NCI-H2196 (cell line): Measurements from ENCODE around the gene BBS12.

Experiments
- DNase-seq: peaks from one replicate; lab custom pipeline; 2025; ENCODE audit not compliant: unreplicated experiment; lab: John Stamatoyannopoulos, UW

BBS12 gene

GRCh38 chr4:122712782-122713181 is 19.7 kb upstream of the BBS12 start:
- DNase-seq = no peak

- no peak for DNase-seq
Observed at GRCh38 chr4:122715221-122715620, 17.3 kb upstream of the BBS12 start.

GRCh38 chr4:122716825-122717448 is 15.6 kb upstream of the BBS12 start:
- DNase-seq = peak; percentile 2

- no peak for DNase-seq
Observed at GRCh38 chr4:122718281-122718680, 14.2 kb upstream of the BBS12 start.

- no peak for DNase-seq
Observed at GRCh38 chr4:122722256-122722655, 10.2 kb upstream of the BBS12 start.

- no peak for DNase-seq
Observed at GRCh38 chr4:122728856-122729255, 3.6 kb upstream of the BBS12 start.

- no peak for DNase-seq
Observed at GRCh38 chr4:122731676-122732075, 828 bp upstream of the BBS12 start.

- no peak for DNase-seq
Observed at GRCh38 chr4:122733787-122734120, 1.2 kb downstream of the BBS12 start.

GRCh38 chr4:122739174-122739573 is 6.7 kb downstream of the BBS12 start:
- DNase-seq = no peak

GRCh38 chr4:122742933-122743829 is 10.7 kb downstream of the BBS12 start:
- DNase-seq = no peak

GRCh38 chr4:122744229-122744628 is 11.7 kb downstream of the BBS12 start:
- no peak for DNase-seq

- no peak for DNase-seq
Observed at GRCh38 chr4:122746485-122746965, 14.0 kb downstream of the BBS12 start.

- no peak for DNase-seq
Observed at GRCh38 chr4:122747068-122747467, 14.6 kb downstream of the BBS12 start.

GRCh38 chr4:122747883-122748282 is 15.4 kb downstream of the BBS12 start:
- DNase-seq = no peak

GRCh38 chr4:122749704-122750454 is 17.4 kb downstream of the BBS12 start:
- no peak for DNase-seq

- no peak for DNase-seq
Observed at GRCh38 chr4:122755675-122756074, 23.2 kb downstream of the BBS12 start.

GRCh38 chr4:122758033-122758432 is 25.5 kb downstream of the BBS12 start:
- DNase-seq = peak; percentile 2

GRCh38 chr4:122759639-122760310 is 27.3 kb downstream of the BBS12 start:
- DNase-seq = no peak

GRCh38 chr4:122762520-122762919 is 30.0 kb downstream of the BBS12 start:
- DNase-seq = no peak

GRCh38 chr4:122762966-122763716 is 30.6 kb downstream of the BBS12 start:
- no peak for DNase-seq
